ENCODE measurements around the gene HVCN1.

Gene HVCN1

DNA sequence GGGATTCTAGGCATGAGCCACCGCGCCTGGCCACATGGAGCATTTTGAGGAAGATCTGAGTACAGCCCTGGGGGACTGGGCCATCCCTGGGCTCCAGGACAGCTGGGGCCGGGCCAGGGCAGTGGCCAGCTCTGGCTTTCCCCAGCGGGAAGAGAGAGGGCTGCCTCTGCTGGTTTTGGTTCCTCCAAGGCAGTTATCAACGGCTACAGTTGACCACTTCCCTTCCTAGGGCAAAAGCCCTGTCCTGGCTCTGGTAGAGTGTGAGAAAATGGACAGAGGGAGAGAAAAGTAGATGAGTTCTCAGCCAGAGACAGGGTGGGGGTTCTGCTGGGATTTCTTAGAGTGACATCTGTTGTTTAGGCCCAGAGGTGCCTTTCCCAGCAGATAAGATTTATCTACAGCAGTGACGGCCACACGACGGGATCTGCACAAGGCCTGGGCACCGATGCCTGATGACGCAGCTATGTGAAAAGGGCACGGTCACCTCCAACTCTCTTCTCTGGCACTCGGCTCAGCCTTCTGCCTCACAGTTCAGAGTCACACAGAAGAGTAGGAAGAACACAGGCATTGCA is 5.5 kb upstream of the HVCN1 start:
- Histone ChIP-seq H3K4me3 (ENCODE audit: low read length, poor library complexity, severe bottlenecking) (no peak overlapping the region), H4K20me1 (ENCODE audit: insufficient read depth, low read length, poor library complexity, severe bottlenecking) (no peaks in the 10 kb centered on the region), H3K79me2 (ENCODE audit: insufficient read depth, low read length) (no peaks in the 10 kb centered on the region), H3K4me2 (ENCODE audit: low read depth, low read length, poor library complexity, severe bottlenecking) (no peak overlapping the region), H2AFZ (ENCODE audit: low read length) (no peak overlapping the region), H3K36me3 (ENCODE audit: insufficient read depth, low read length) (no peaks in the 10 kb centered on the region), H3K9me3 (ENCODE audit: insufficient read depth, low read depth, low read length) (no peaks in the 10 kb centered on the region), H3K9me2 (replicated peaks; ENCODE audit: low read depth, low read length) (no peaks in the 10 kb centered on the region), H3K9ac (ENCODE audit: low read depth, low read length, poor library complexity, severe bottlenecking) (no peak overlapping the region), H3F3A (ENCODE audit: low read depth) (no peaks in the 10 kb centered on the region), H3K27me3 (ENCODE audit: insufficient read depth, low read length, poor library complexity, severe bottlenecking) (no peaks in the 10 kb centered on the region), H3K4me1 (ENCODE audit: insufficient read depth, low read length, poor library complexity, severe bottlenecking) (peaks cover 5% of the 10 kb centered on the region)
- no peak for TF ChIP-seq EZH2phosphoT487 (IDR thresholded peaks at IDR 0.05; ENCODE audit: borderline replicate concordance)
- TF ChIP-seq, protein P1, sequence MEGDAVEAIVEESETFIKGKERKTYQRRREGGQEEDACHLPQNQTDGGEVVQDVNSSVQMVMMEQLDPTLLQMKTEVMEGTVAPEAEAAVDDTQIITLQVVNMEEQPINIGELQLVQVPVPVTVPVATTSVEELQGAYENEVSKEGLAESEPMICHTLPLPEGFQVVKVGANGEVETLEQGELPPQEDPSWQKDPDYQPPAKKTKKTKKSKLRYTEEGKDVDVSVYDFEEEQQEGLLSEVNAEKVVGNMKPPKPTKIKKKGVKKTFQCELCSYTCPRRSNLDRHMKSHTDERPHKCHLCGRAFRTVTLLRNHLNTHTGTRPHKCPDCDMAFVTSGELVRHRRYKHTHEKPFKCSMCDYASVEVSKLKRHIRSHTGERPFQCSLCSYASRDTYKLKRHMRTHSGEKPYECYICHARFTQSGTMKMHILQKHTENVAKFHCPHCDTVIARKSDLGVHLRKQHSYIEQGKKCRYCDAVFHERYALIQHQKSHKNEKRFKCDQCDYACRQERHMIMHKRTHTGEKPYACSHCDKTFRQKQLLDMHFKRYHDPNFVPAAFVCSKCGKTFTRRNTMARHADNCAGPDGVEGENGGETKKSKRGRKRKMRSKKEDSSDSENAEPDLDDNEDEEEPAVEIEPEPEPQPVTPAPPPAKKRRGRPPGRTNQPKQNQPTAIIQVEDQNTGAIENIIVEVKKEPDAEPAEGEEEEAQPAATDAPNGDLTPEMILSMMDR (conservative IDR thresholded peaks at IDR 0.05; ENCODE audit: low read length), result no peak

DNA sequence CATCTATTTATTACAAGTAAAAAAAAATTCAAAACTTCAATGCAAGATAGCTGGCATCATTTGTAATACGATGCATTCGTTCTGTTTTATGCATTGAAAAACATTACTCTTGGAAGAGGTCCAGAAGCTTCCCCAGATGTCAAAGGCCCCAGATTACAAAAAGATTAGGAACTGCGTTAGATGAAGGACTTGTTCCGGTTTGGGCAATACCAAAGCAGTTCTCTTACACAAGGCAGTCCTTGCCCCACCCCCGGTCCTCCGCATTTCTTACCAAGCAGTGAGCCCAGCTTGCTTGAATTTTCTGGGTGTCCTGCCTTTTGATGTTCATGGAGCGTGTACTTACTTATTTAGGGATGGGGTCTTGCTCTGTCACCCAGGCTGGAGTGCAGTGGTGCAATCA is 4.8 kb upstream of the HVCN1 start:
- Histone ChIP-seq H3K9ac (ENCODE audit: low read depth, low read length, poor library complexity, severe bottlenecking) (no peak overlapping the region), H4K20me1 (ENCODE audit: insufficient read depth, low read length, poor library complexity, severe bottlenecking) (no peaks in the 10 kb centered on the region), H2AFZ (ENCODE audit: low read length) (no peak overlapping the region)

DNA sequence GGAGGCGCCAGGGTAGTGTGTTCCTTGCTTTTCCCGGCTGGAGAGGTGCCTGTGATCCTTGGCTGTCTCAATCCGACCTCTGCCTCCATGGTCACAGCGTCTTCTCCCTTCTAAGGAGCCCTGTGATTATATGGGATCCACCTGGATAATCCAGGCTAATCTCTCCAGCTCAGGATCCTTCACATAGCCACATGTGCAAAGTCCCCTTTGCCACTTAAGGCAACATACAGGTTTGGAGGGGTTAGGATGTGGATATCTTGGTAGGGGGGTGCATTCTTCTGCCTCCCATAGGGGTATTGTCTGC is 1.2 kb upstream of the HVCN1 start:
- no peaks in the 10 kb centered on the region for H3K36me3 ChIP-seq (ENCODE audit: insufficient read depth, low read length)
- H3K4me1 ChIP-seq (ENCODE audit: insufficient read depth, low read length, poor library complexity, severe bottlenecking), result peaks cover 16% of the 10 kb centered on the region
- TF ChIP-seq EZH2phosphoT487 (IDR thresholded peaks at IDR 0.05; ENCODE audit: borderline replicate concordance), result no peak
- TF ChIP-seq, protein P1 (conservative IDR thresholded peaks at IDR 0.05; ENCODE audit: low read length), result no peak
- H3K9me2 ChIP-seq (replicated peaks; ENCODE audit: low read depth, low read length), result no peaks in the 10 kb centered on the region
- H2AFZ ChIP-seq (ENCODE audit: low read length), result peak overlapping the region; percentile 88
- H3K9me3 ChIP-seq (ENCODE audit: insufficient read depth, low read depth, low read length), result no peaks in the 10 kb centered on the region
- H3K9ac ChIP-seq (ENCODE audit: low read depth, low read length, poor library complexity, severe bottlenecking), result peak overlapping the region; percentile 85
- H4K20me1 ChIP-seq (ENCODE audit: insufficient read depth, low read length, poor library complexity, severe bottlenecking), result no peaks in the 10 kb centered on the region
- no peaks in the 10 kb centered on the region for H3K27me3 ChIP-seq (ENCODE audit: insufficient read depth, low read length, poor library complexity, severe bottlenecking)
- H3K79me2 ChIP-seq (ENCODE audit: insufficient read depth, low read length), result no peaks in the 10 kb centered on the region; the same call in 1 of the 2 replicates
- H3K4me3 ChIP-seq (ENCODE audit: low read length, poor library complexity, severe bottlenecking), result peak overlapping the region; percentile 77
- peak overlapping the region; percentile 67 for H3K4me2 ChIP-seq (ENCODE audit: low read depth, low read length, poor library complexity, severe bottlenecking)
- H3F3A ChIP-seq (ENCODE audit: low read depth), result no peaks in the 10 kb centered on the region

More for the DNA sequence above, 4.8 kb upstream of the HVCN1 start:
- Histone ChIP-seq H3K4me1 (ENCODE audit: insufficient read depth, low read length, poor library complexity, severe bottlenecking) (peaks cover 5% of the 10 kb centered on the region), H3K9me3 (ENCODE audit: insufficient read depth, low read depth, low read length) (no peaks in the 10 kb centered on the region), H3K9me2 (replicated peaks; ENCODE audit: low read depth, low read length) (no peaks in the 10 kb centered on the region), H3K79me2 (ENCODE audit: insufficient read depth, low read length) (no peaks in the 10 kb centered on the region; the same call in 1 of the 2 replicates), H3F3A (ENCODE audit: low read depth) (no peaks in the 10 kb centered on the region), H3K27me3 (ENCODE audit: insufficient read depth, low read length, poor library complexity, severe bottlenecking) (no peaks in the 10 kb centered on the region), H3K4me2 (ENCODE audit: low read depth, low read length, poor library complexity, severe bottlenecking) (no peak overlapping the region), H3K4me3 (ENCODE audit: low read length, poor library complexity, severe bottlenecking) (no peak overlapping the region), H3K36me3 (ENCODE audit: insufficient read depth, low read length) (no peaks in the 10 kb centered on the region)
- TF ChIP-seq, protein P1 (conservative IDR thresholded peaks at IDR 0.05; ENCODE audit: low read length), result no peak
- TF ChIP-seq EZH2phosphoT487 (IDR thresholded peaks at IDR 0.05; ENCODE audit: borderline replicate concordance), result no peak
